ENCODE data around the gene SBF2.
"Not testable (repeated sequence)": the region's sequence is repeated elsewhere in the genome, so short reads cannot be mapped to it uniquely, and the experiment has no call there.

GRCh38 chr11:9932843-9933242 is 361.2 kb downstream of the SBF2 start:
- not testable (repeated sequence) for TF ChIP-seq CTCF, POLR2A (IDR thresholded peaks at IDR 0.05)
